Endothelial cell of umbilical vein (primary cell): ENCODE measurements around the gene ARSB. TPM values are rescaled to one million over a fixed set of nuclear protein-coding genes. Genes with fewer than 3 reads are reported as not detected.

Experiments
- BruUV-seq: library from RNA; stranded (reverse); fragments of 400-500 nt; replicated peaks from 2 replicates; lab custom pipeline; 2021; lab: Mats Ljungman, UMichigan
- CTCF ChIA-PET: fragments of 300-600, 350-600 bp; sonication (Branson Sonifier 250); formaldehyde crosslinking; loops from one replicate; lab custom pipeline; 2021; ENCODE audit warnings: antibody characterized with exemption, inconsistent platforms; lab: Charles Lee
- POLR2A ChIA-PET: fragments of 300-600, 350-600 bp; sonication (Branson Sonifier 250); formaldehyde crosslinking; loops from one replicate; lab custom pipeline; 2021; ENCODE audit warnings: antibody characterized with exemption, inconsistent platforms; lab: Charles Lee
- DNase-seq: peaks from one replicate; pipeline ENCODE4 v3.0.0-alpha.2; 2011; ENCODE audit warnings: low read depth, low spot score
- FAIRE-seq: peaks from 2 replicates; lab custom pipeline; 2011; peaks lifted over from hg19 to GRCh38; lab: Jason Lieb, UNC
- H2AFZ ChIP-seq: 2 replicates; pipeline ENCODE4 v1.6.0; 2012; ENCODE audit warnings: low read depth, low read length, control low read depth, inconsistent platforms
- H3K27ac ChIP-seq: 2 replicates; pipeline ENCODE4 v1.5.1; 2011; ENCODE audit warnings: low read depth, mild to moderate bottlenecking, control low read depth, low read length, moderate library complexity; ENCODE audit not compliant: insufficient read depth
- H3K27me3 ChIP-seq, 2 experiments: 2 replicates each; pipeline versions ENCODE4 v1.6.0 to v1.6.1; 2011; ENCODE audit warnings: low read length in 2 of 2, mixed read lengths in 1 of 2; ENCODE audit not compliant: control insufficient read depth in 2 of 2, insufficient read depth in 2 of 2
- H3K36me3 ChIP-seq, 2 experiments: 2 replicates in 1 of 2; 3 replicates in 1 of 2; pipeline ENCODE4 v1.5.1; 2011; ENCODE audit warnings: low read length in 2 of 2, mild to moderate bottlenecking in 1 of 2, moderate library complexity in 1 of 2; ENCODE audit not compliant: control insufficient read depth in 2 of 2, insufficient read depth in 2 of 2; ENCODE audit errors: extremely low read depth in 1 of 2
- H3K4me1 ChIP-seq: 3 replicates; pipeline ENCODE4 v1.5.1; 2011; ENCODE audit warnings: mild to moderate bottlenecking, low read length; ENCODE audit not compliant: control insufficient read depth, insufficient read depth; ENCODE audit errors: extremely low read depth
- H3K4me2 ChIP-seq: 2 replicates; pipeline ENCODE4 v1.6.1; 2011; ENCODE audit warnings: low read length, control low read depth, mixed read lengths; ENCODE audit not compliant: insufficient read depth
- H3K4me3 ChIP-seq, 3 experiments: fragments of 200-600 bp in 1 of 3; sonication (generic), shearing (Covaris generic) in 1 of 3; replicated peaks in 1 of 3; 2 replicates each; pipeline ENCODE4 v1.5.1; 2011 to 2016; ENCODE audit warnings: control low read depth in 3 of 3, low read length in 3 of 3, mild to moderate bottlenecking in 2 of 3, inconsistent platforms in 1 of 3, low read depth in 1 of 3, moderate library complexity in 1 of 3; ENCODE audit not compliant: insufficient read depth in 1 of 3
- H3K79me2 ChIP-seq: 2 replicates; pipeline ENCODE4 v1.6.0; 2012; ENCODE audit warnings: low read length, inconsistent platforms; ENCODE audit not compliant: control insufficient read depth, insufficient read depth
- H3K9ac ChIP-seq: replicated peaks from 2 replicates; pipeline ENCODE3; 2011; ENCODE audit warnings: low read length, control low read depth; ENCODE audit not compliant: insufficient read depth; ENCODE audit errors: extremely low read depth
- H3K9me1 ChIP-seq: replicated peaks from 3 replicates; pipeline ENCODE4 v1.6.0; 2011; ENCODE audit warnings: mild to moderate bottlenecking, low read length; ENCODE audit not compliant: control insufficient read depth, insufficient read depth; ENCODE audit errors: extremely low read depth
- H3K9me3 ChIP-seq: replicated peaks from 2 replicates; pipeline ENCODE4 v1.5.1; 2012; ENCODE audit warnings: low read length, inconsistent platforms; ENCODE audit not compliant: control insufficient read depth, insufficient read depth
- H4K20me1 ChIP-seq: replicated peaks from 2 replicates; pipeline ENCODE3; 2011; ENCODE audit warnings: mild to moderate bottlenecking, low read length; ENCODE audit not compliant: control insufficient read depth, insufficient read depth; ENCODE audit errors: extremely low read depth
- EZH2 ChIP-seq: IDR thresholded peaks from 2 replicates; pipeline ENCODE4 v1.6.1; 2012; ENCODE audit warnings: borderline replicate concordance, low read depth, mild to moderate bottlenecking, moderate library complexity, low read length, inconsistent platforms; ENCODE audit not compliant: severe bottlenecking
- FOS ChIP-seq: IDR thresholded peaks from 2 replicates; pipeline ENCODE4 v1.6.1; 2011; ENCODE audit warnings: mild to moderate bottlenecking, low read length, moderate library complexity, borderline replicate concordance; ENCODE audit not compliant: insufficient read depth
- GATA2 ChIP-seq: IDR thresholded peaks from 2 replicates; pipeline ENCODE4 v1.7.0; 2011; ENCODE audit warnings: low read depth, mild to moderate bottlenecking, moderate library complexity, mixed read lengths, low read length; ENCODE audit not compliant: insufficient read length, insufficient read depth
- JUN ChIP-seq: IDR thresholded peaks from 2 replicates; pipeline ENCODE4 v1.6.1; 2011; ENCODE audit warnings: borderline replicate concordance, low read depth; ENCODE audit not compliant: insufficient read length, insufficient read depth
- MYC ChIP-seq: IDR thresholded peaks from one replicate; pipeline ENCODE4 v1.6.1; 2011; ENCODE audit warnings: mild to moderate bottlenecking, low read depth, low read length
- POLR2A ChIP-seq: IDR thresholded peaks from 2 replicates; pipeline ENCODE4 v1.6.1; 2012; ENCODE audit warnings: low read depth, mild to moderate bottlenecking, control low read depth, low read length
- POLR2AphosphoS5 ChIP-seq: IDR thresholded peaks from 2 replicates; pipeline ENCODE4 v1.6.1; 2012; ENCODE audit warnings: low read depth, mild to moderate bottlenecking, control low read depth, low read length, moderate library complexity; ENCODE audit not compliant: insufficient read depth
- dilution Hi-C: fragments of 300-500 bp; cut with MboI; formaldehyde crosslinking; loops from one replicate; pipeline ENCODE4 v1.15.0; 2019; ENCODE audit warnings: low sequenced_read_pairs; ENCODE audit not compliant: extremely low pct_ligation_motif_present
- intact Hi-C: fragments of 100-400 bp; cut with micrococcal nuclease; formaldehyde crosslinking; loops from one replicate; pipeline ENCODE4 v1.10.0; 2022
- polyA plus RNA-seq, 4 experiments: library from polyadenylated mRNA; depleted of rRNA in 3 of 4; stranded (reverse) in 3 of 4; unstranded in 1 of 4; fragments of >200 nt; gene quantifications; 2 replicates each; pipeline versions ENCODE4 v1.2.1 to v1.2.3, GENCODE V29; 2011 to 2012; ENCODE audit warnings: missing spikeins in 1 of 4
- total RNA-seq: library from RNA; stranded (reverse); gene quantifications from 2 replicates; pipeline ENCODE4 v1.2.3, GENCODE V29; 2021
- TF ChIP-seq, protein P1 (sequence below): IDR thresholded peaks from 2 replicates; pipeline ENCODE4 v1.6.1; 2011; ENCODE audit not compliant: insufficient read depth, insufficient read length
- TF ChIP-seq, protein P2 (sequence below), 2 donors: IDR thresholded peaks; 1 replicate in 1 of 2; 2 replicates in 1 of 2; pipeline ENCODE4 v1.5.1; 2011; ENCODE audit warnings: low read length in 2 of 2, mild to moderate bottlenecking in 2 of 2, moderate library complexity in 2 of 2, control low read depth in 1 of 2, inconsistent platforms in 1 of 2, low read depth in 1 of 2; ENCODE audit not compliant: insufficient read depth in 1 of 2; ENCODE audit errors: extremely low read depth in 1 of 2

ARSB gene
- total and polyA plus RNA-seq, 2 donors (not counting 3 experiments of a cell fraction or from before 2014, with no cell fraction given): 17.2 to 25.8 TPM

DNA sequence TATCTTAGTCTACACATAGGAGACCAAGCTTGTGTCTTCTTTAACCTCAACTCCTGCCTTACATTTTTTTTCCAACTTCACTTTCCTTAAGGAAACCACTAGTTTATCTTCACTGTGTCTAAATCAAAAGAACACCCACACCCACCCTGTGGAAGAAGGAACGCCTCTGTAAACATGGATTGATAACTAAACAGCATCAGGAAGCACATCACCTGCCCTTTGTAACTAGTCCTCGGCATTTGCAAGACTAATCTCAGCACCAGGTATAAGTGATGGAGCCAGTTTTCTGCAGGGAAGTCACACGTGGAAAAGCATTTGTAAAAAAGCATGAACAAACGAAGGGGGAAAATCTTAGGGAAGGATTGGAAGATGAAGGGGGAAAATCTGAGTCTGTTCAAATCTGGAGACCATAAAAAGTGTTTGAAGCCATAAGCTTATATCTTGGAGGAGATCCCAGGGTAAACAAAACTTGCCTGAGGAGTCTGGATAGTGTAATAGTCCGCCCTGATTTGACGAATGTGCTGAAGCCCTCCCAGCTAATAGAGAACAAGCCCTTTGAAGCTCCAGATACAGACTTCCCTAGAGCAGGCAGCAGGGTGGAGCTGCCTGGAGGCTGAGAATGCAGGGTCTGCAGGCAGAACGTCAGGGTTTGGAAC, 219.2 kb downstream of the ARSB start:
- Histone ChIP-seq H3K9ac (no peak overlapping the region), H3K4me2 (no peak overlapping the region), H3K36me3 (no peaks in the 10 kb centered on the region), H3K9me1 (no peaks in the 10 kb centered on the region), H2AFZ (no peak overlapping the region), H3K79me2 (no peaks in the 10 kb centered on the region), H3K27ac (no peak overlapping the region), H3K9me3 (no peaks in the 10 kb centered on the region), H3K4me3 (no peak overlapping the region), H4K20me1 (no peaks in the 10 kb centered on the region), H3K27me3 (peaks cover 10 to 11% of the 10 kb centered on the region in 2 experiments), H3K4me1 (no peaks in the 10 kb centered on the region)
- intact Hi-C loops (no loop called here), dilution Hi-C loops (no loop called here)
- DNase-seq: no peak
- ChIA-PET CTCF (no interaction called here), POLR2A (no interaction called here)
- no peak for FAIRE-seq
- TF ChIP-seq GATA2 (no peak), POLR2AphosphoS5 (no peak), JUN (no peak), EZH2 (no peak), MYC (no peak), FOS (no peak), POLR2A (no peak)
- TF ChIP-seq, protein P1, sequence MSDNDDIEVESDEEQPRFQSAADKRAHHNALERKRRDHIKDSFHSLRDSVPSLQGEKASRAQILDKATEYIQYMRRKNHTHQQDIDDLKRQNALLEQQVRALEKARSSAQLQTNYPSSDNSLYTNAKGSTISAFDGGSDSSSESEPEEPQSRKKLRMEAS: no peak
- TF ChIP-seq, protein P2, sequence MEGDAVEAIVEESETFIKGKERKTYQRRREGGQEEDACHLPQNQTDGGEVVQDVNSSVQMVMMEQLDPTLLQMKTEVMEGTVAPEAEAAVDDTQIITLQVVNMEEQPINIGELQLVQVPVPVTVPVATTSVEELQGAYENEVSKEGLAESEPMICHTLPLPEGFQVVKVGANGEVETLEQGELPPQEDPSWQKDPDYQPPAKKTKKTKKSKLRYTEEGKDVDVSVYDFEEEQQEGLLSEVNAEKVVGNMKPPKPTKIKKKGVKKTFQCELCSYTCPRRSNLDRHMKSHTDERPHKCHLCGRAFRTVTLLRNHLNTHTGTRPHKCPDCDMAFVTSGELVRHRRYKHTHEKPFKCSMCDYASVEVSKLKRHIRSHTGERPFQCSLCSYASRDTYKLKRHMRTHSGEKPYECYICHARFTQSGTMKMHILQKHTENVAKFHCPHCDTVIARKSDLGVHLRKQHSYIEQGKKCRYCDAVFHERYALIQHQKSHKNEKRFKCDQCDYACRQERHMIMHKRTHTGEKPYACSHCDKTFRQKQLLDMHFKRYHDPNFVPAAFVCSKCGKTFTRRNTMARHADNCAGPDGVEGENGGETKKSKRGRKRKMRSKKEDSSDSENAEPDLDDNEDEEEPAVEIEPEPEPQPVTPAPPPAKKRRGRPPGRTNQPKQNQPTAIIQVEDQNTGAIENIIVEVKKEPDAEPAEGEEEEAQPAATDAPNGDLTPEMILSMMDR (IDR thresholded peaks at IDR 0.05; ENCODE audit: extremely low read depth in 1 of 2, insufficient read depth in 1 of 2, low read depth in 1 of 2, low read length in 2 of 2): no peak
- BruUV-seq: no TSS peak
